Muscle of arm (tissue), 12 donors: Measurements from ENCODE around the gene SNRNP27. TPM values are rescaled to one million over a fixed set of nuclear protein-coding genes. Genes with fewer than 3 reads are reported as not detected.
A peak's percentile ranks its signal among the peaks of the same experiment; 100 is the strongest.

ENCODE experiments used
- DNase-seq: peaks from one replicate; pipeline ENCODE4 v3.0.0-alpha.2; 2013
- polyA plus RNA-seq, 12 donors: library from polyadenylated mRNA; unstranded; fragments of 120-200 nt; gene quantifications; one replicate each; pipeline ENCODE4 v1.2.1, GENCODE V29; 2013; ENCODE audit not compliant: insufficient read length in 12 of 12

SNRNP27 gene
- polyA plus RNA-seq, 12 donors = 63.4 to 118 (median 71.4) TPM; not detected in 1

DNA sequence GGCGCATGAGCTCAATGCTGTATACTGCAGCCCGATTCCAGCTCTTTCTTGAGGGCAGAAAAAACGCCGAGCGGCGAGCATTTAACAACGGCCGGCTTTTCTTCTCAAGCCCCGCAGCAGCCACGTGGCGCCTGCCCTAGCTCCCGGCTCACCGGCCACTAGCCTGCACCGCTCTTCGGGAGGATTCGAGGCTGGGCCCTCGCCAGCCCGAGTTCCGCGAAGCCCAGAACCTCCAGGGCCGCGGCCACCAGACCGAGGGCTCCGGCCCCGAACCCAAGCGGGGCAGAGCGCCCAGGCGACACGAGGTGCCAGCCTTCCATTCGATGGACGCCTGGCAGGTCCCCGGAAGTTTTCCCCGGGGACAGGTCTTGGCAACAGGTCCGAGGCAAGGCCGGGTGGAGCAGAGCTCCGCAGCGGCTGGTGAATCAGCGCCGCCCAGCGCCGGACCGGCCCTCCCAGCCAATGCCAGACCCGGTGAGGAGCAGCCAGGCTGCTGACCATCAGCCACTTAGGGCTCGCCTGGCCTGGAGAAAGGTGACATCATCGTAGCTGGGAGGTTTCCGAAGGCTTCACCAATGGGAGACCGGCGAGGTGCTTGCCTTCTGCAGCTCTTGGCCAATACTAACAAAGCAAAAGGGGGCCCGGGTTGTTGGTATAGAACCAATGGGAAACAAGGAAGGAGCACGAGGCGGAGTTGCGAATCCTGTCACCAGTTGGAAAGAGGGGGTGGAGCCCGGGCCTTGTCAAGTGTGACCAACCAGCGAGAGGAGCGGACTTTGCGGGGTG, 20.6 kb downstream of the SNRNP27 start:
- peak; percentile 99 for DNase-seq

DNA sequence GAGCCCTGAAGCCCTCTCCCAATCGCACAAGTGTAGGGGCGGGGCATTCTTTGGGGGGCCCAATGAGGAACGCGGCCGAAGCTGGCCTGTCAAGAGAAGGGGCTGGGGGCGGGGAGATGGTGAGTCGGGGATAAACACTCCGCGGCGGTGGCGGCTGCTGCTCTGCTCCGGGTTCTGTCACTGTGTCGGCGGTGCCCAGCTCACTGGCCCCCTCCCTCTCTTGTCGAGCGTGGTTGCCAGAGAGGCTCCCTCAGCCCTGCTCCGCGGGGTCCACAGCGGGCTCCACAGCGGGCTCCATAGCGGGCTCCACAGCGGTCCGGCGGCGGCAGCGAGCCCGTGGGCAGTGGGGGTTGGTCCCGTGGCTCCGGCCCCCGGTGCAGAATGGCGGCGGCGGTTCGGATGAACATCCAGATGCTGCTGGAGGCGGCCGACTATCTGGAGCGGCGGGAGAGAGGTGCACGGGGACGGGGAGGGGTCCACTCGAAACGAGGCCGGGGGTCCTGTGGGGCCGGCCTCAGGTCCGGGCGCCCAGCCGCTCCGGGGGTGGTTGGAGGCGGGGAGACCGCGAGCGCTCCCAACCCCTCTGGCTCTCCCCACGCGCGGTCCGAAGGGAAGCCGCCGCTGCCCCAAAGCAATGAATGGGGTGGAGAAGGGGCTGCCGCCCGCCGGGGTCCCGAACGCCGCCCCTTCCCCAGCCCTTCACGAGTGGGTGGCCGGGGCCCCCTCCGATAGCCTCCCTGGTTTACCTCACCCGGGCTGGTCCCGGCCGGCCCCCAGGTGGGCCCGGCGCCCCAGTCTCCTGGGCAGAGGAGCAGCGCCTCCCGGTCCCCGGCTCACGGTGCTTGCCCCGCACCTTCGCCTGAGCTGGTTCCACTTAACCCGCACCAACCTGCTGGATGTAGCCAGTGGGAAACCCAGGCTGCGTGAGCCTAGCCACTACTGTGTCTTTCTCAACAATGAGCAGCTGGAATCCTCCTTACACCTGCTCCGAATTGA, 21.5 kb downstream of the SNRNP27 start, which contains the start of gene MXD1:
Gene MXD1, plus strand, starts transcription at position 160 of the 996 bp plus-strand sequence. Its CDS starts 222 bp downstream, at position 382.
- DNase-seq = no peak

DNA sequence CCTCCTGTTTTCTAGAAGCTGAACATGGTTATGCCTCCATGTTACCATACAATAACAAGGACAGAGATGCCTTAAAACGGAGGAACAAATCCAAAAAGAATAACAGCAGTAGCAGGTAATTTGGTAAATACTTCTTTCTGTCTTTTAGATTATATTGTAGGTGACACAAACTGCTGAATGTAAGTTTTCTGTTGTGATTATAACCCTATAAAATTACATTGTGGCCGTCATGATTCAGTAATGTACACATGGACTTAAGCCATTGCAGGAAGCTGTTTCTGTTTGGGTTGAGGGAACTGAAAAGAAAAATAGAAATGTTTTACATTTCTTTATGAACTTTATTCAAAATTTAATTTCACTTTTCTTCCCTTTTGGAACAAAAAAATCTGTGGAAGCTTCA, 22.4 kb downstream of the SNRNP27 start:
- DNase-seq = no peak

DNA sequence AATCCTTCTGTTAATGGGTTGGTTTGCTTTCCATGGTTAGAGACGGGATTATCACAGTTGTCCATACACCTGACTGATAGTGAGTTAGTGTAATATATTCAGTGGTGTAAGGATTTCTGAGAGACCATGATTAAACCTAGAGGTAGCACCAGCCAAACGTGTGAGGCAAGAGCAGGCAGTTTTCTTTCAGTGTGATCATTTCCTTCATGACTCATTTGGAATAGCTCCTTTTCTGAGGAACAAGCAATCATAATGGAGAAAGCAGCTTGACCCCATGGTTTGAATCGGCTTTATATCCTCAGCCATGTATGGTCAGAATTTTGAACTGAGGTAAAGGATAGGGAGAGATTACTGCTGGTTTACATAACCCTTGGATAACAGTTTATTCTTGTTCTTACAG, 24.1 kb downstream of the SNRNP27 start:
- DNase-seq = no peak

DNA sequence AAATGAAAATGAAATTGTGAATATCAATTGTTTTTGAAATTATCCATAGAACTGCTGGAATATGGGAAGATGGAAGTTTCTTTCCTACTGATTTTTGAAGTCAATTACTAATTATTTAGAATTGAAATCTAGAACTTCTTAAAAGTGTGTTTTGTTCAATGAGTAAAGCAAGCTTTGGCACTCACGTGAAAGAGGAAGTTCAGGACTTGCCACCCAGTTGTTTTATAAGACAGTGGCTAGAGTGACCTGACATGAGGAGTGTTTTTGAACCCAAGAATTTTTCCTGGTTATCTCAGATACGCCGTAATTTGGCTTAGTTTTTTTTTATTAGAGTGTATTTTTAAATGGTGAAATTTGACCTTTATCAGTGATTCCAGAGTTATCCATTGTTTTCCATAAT, 24.6 kb downstream of the SNRNP27 start:
- DNase-seq = no peak

DNA sequence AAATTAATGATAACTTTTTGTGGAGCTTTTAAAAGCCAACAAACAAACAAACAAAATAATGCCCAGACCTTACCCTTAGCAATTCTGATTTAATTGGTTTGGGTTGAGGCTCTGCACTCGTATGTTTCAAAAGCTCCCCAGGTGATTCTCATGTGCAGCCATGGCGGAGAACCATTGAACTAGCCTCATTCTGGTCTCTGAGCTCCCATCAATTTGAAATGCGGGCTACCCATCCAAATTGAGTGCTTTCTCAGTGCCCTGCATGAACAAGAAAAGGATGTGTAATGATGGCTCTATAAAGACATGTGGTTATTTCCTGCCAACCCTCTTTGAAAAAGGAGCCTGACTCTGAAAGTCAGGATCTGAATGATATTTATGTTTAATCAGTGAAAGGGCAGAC, 29.4 kb downstream of the SNRNP27 start:
- no peak for DNase-seq

DNA sequence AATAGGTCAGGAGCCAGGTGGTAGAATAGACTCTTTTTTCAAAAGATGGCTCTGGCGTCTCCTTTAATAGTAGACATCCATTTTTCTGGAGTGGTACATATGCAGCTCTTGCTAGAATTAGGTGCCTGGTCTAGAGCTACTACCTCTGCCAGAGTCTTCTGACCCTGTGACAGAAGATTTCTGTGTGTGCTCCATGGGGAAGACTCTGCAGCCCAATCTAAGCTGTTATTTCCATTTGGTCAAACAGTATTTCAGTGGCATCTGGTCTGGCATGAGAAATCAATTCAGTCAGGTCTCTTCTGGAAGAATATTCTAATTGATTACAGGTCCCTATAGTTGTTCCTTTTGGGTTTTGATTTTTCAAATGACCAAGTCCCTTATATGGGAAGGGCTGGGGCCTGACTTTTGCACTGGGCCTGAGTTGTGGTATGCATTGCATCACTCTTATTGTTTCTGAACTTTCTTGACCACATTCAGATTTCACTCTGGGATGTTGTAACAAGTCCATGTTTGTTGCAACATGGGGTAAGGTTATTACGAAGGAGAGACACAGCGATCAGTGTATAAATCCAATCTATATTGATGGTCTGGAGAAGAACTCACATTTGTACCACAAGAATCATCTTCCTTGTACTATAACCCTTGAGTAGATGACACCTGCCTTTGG, 33.2 kb downstream of the SNRNP27 start:
- no peak for DNase-seq

DNA sequence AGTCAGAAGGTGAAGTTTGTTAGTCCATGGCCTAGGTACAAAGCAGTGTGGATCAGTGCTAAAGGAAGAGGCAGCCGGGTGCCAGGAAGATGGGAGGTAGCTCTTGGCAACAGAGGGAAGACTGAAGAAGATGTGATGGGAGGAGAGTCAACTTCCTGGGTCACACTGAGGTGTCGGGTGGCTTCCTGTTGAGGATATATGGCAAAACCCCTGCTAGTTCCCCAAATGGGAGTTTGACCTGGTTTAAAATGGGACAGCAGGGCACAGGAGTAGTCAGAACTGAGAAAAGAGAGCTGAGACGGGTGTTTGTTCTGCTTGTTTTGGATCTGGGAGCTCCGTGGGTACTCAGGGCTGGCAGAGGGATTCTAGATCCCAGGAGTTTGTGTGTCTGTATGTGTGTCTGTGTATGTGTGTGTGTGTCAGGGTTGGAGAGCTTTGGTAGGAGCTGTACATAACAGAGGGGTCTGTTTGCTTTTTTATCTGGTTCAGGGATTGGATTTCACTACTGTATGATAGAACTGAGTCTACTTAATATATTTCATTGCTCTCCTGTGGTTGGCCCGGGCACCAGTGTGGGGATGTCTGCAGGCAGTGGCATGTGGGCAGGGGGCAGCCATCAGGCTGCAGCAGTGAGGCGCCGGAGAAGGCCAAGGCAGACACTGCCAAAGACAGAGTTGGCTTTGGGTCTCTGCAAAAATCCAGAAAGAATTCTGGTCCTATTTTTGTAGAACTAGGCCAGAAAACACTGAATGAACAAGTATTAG, 38.3 kb downstream of the SNRNP27 start:
- DNase-seq = no peak

DNA sequence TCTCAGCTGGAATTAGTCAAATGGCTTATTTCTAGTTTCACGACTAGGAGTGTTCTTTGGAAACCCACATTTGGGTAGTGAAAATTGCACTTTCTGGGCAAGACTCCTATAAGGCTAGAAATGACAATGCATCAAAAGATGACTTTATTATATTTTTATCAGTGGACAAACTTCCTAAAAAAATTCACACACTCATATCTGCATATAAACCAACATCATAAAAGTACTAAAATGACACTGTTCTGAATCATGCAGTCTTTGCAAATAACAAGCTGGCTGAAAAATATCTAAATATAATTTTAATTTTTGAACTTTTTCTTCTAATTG, 38.8 kb downstream of the SNRNP27 start:
- DNase-seq = no peak

DNA sequence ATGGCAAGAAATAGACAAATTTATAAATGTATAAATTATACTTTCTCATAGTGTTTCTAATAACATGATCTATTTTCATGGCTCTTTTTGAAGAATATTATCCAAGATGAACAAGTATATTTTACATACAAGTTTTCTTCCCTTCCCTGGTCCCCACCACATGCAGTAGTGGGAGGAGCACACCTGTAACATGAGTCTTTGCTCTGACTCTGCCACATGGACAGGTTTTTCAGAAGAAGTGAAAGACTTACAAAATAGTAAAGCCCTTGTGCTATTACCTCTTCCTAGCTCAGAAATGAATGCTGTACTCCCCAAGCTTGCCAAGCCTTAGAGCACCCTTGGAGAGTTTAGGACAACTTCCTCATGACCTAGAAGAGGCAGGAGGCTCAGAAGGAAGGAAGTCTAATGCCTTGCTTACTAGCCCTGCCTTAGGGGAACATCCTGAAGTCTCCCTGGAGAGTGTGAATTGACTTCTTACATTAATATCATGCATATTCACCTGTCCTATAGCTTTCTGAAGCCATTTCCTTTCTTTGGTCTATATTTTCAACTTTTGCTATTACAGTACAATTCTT, 39.6 kb downstream of the SNRNP27 start:
- no peak for DNase-seq

DNA sequence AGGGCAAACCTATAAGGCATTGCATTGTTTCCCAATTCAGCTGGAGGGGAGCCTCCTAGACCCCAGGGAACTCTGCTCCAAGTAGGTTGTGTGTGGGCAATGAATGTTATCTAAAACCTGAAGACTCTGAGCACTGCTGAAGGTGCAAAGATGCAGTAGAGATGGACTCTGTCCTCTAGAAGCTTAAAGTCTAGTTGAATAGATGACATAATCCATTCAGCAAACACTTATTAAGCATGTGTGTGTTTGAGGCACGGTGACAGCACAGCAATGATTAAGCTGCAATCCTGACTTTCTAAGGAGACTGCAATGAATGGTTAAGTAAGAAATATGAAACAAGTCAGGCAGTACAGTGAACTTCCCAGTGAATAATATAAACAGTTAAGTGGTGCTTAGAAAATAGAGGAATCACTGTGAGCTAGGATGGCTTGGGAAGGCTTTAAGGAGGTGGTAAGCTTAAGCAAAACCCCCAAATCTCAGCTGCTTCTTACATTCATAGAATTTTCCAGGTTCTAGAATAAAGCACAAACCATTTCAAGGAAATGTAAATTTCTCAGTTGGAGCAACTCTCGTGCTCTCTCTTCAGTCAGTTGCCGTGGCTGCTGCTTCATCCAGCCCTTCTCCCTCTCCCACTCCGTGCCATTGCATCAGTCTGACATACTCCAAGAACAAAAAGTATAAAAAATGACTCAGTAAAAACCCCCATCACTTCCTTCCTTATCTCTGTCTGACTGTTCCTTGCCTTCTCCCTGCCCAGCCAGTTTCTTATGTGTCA, 40.3 kb downstream of the SNRNP27 start:
- DNase-seq = no peak

DNA sequence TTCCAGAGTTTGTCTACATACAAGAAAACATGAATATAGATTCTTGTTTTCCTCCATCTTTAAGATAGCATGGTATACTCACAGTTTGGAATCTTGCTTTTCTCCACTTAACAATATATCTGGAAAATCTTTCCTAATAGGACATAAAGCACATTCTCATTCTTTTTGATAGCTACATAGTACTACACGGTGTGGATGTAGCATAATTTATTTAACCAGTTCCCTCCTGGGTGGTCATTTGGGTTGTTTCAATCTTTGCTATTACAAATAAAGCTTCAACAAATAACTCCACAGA, 40.8 kb downstream of the SNRNP27 start:
- DNase-seq = no peak

DNA sequence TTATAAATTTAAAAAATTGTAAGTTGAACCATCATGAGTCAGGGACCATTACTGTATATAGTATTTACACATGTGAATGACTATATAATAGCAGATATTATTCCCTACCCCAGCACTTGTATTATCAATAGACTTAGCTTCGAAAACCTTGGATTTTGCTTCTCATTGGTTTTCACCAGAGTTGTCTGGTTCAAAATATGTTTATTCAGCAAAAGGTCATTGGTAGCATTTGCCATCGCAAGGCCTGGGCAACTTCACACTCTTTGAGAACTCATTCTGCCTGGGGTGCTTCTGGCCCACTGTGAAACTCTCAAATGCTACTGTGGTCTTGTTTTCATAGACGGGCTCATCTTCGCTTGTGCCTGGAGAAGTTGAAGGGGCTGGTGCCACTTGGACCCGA, 41.3 kb downstream of the SNRNP27 start:
- DNase-seq = no peak

DNA sequence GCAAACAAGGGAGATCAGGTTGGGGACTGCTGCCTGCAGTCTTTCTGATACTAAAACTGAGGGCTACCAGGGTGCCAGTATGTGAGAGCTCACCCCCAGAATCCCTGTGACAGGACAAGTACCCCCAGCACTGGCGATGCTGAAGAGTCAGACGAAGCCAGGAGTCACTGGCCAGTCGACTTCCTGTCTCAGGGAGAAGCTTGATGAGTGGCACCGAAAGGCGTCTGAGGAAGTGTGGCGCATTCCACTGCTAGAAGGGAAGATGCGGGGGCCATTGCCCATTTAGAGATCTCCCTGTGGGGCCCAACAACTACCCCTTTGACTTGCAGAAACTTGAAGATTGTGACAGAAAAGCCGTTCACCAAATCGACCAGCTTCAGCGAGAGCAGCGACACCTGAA, 43.1 kb downstream of the SNRNP27 start:
- no peak for DNase-seq

DNA sequence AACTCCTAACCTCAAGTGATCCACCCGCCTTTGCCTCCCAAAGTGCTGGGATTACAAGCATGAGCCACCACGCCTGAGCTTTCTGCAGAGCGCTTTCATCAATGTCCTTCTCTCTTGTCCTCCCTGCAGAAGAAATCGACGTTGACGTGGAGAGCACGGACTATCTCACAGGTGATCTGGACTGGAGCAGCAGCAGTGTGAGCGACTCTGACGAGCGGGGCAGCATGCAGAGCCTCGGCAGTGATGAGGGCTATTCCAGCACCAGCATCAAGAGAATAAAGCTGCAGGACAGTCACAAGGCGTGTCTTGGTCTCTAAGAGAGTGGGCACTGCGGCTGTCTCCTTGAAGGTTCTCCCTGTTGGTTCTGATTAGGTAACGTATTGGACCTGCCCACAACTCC, 44.2 kb downstream of the SNRNP27 start:
- no peak for DNase-seq

DNA sequence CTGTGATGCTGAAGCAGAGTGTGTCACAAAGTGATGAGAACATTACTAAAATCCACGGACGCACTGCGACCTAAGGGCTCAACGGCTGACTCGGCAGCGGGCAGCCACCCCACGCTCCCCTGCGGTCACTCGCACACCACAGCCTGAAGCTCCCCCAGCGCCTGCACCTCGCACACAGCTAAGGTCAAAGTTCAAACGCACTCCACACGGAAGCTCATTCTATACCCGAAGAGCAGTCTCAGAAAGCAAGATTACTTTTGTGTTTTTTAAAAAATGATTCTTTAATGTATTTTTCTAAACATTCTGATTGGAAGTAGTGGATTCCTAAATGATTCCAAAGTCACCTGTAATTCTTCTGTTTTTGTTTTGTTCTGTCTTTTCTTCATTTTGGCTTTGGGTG, 46.0 kb downstream of the SNRNP27 start:
- DNase-seq = no peak

DNA sequence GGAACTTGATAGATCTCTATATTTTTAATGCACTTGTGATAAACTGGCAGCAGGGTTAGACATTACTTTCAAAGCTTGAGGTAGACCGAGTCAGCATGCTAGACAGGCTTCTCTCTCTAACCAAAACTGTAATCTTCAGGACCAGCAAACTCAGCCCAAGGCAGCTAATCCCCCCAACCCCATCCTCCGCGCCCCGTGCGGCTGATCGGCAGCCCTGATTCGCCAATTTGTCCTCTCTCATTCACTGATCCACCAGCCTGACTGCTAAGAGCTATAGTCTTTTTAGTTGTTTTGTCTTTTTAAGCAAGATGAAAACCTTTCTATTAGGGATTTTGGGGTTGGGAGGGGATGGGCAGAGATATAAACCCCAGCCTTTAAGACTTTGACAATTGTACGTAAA, 46.9 kb downstream of the SNRNP27 start:
- DNase-seq = no peak

DNA sequence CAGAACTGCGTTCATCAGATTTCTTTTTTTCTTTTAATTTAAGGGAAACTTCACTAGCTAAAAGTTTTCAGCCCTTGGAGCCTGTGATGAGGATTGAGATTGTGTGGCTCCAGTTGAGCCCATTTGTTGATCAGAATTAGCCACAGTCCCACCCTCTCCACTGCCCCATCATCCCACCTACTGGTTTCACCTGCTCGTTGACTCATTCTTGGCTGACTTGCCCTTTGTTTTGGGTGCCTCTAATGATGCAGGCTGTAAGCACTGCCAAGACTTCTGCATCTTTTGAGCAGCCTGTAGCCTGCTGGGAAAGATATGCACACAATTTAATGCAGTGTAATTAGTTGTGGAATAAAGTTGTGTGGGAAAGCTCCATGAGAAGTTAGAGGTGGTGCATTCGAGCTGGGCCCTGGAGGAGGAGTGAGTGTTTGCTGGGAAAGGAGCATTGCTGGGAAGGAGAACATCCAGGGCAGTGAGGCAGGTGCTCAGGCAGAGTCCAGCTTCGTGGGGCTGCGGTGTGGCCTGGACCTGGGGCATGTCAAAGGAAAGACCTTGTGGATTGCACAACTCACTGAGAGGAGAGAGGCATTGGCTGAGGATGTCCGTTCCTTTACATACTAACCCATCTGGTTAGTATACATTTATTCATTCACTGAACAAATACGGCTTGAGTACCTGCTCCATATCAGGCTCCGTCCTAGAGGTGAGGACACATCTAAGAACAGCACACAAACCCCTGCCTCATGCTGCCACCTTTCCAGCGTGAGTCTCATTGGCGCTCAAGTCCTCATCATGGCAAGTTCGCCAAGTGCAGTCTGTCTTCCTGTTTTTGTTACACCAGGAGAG, 49.5 kb downstream of the SNRNP27 start:
- DNase-seq = no peak

DNA sequence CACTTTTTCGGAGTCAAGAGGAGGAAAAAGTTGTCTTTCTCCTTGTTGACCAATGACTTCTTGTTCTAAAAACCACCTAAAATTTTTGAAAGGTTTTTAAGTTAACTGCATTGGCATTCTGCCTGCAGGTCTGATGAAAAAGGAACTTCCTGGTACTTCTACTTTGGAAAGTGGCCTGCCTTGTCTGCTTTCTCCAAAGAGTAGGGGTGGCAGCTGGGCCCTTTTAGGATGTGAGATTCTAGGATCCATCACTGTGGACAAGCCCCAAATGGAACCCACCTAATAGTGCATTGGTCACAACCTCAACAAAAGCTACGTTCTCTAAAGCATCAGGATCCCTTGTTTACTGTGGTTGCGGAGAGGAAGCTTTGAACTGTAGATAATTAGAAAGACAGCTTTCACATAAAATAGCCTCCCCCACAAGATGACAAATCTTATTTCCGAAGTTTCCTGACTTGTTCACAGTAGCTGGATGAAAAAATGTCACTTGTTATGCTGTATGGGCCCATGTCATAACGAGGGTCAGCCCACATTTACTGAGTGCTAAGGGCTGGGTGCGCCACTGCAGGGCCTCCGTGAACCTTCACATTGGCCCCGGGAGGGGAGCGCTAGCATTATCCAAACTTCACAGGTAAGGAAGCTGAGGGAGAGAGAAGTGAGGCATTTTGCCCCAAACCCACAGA, 50.2 kb downstream of the SNRNP27 start:
- DNase-seq = no peak
